ENCODE data around the gene ERC1. TPM values are rescaled to one million over a fixed set of nuclear protein-coding genes. Genes with fewer than 3 reads are reported as not detected.

The ERC1 gene
- polyA plus RNA-seq, 1 donor from 2014 or later, result 7.1 TPM

DNA sequence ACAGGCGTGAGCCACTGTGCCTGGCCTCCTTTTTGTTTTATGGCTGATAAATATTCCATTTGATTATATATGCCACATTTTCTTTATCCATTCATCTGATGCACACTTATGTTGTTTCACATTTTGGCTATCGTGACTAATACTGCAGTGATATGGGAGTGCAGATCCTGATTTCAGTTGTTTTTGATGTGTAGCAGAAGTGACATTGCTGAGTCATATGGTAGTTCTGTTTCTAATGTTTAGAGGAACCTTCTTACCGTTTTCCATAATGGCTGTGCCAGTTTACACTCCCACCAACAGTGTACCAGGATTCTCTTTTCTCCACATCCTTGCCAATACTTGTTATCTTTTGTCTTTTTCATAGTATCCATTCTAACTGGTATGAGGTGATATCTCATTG is 235.9 kb downstream of the ERC1 start:
- Histone ChIP-seq H3F3A (ENCODE audit: insufficient read depth, low read length, poor library complexity, severe bottlenecking) (no peaks in the 10 kb centered on the region), H3K9me2 (ENCODE audit: insufficient read depth, low read length) (no peaks in the 10 kb centered on the region), H2AFZ (ENCODE audit: low read depth, low read length) (no peak overlapping the region), H3K27me3 (ENCODE audit: insufficient read depth, low read depth, low read length) (no peaks in the 10 kb centered on the region), H4K20me1 (ENCODE audit: insufficient read depth) (no peaks in the 10 kb centered on the region), H3K9me3 (ENCODE audit: low read length) (no peaks in the 10 kb centered on the region), H3K4me3 (ENCODE audit: low read length) (no peak overlapping the region), H3K9ac (ENCODE audit: low read length) (no peak overlapping the region), H3K79me2 (replicated peaks; ENCODE audit: insufficient read depth, low read length) (no peaks in the 10 kb centered on the region), H3K4me2 (ENCODE audit: low read length) (no peak overlapping the region), H3K36me3 (ENCODE audit: insufficient read depth, low read length) (peaks cover 3% of the 10 kb centered on the region), H3K27ac (ENCODE audit: low read length) (no peak overlapping the region)
- TF ChIP-seq POLR2AphosphoS5 (IDR thresholded peaks at IDR 0.05) (no peak), TAF1 (IDR thresholded peaks at IDR 0.05; ENCODE audit: low read depth) (no peak), EZH2 (IDR thresholded peaks at IDR 0.05; ENCODE audit: borderline replicate concordance, insufficient read depth, low read length, poor library complexity, severe bottlenecking) (no peak), EP300 (conservative IDR thresholded peaks at IDR 0.05; ENCODE audit: poor library complexity, severe bottlenecking) (no peak), RAD21 (conservative IDR thresholded peaks at IDR 0.05) (no peak), SMC3 (conservative IDR thresholded peaks at IDR 0.05; ENCODE audit: poor library complexity) (no peak), MXI1 (conservative IDR thresholded peaks at IDR 0.05; ENCODE audit: poor library complexity, severe bottlenecking) (no peak)
- TF ChIP-seq, protein P1, sequence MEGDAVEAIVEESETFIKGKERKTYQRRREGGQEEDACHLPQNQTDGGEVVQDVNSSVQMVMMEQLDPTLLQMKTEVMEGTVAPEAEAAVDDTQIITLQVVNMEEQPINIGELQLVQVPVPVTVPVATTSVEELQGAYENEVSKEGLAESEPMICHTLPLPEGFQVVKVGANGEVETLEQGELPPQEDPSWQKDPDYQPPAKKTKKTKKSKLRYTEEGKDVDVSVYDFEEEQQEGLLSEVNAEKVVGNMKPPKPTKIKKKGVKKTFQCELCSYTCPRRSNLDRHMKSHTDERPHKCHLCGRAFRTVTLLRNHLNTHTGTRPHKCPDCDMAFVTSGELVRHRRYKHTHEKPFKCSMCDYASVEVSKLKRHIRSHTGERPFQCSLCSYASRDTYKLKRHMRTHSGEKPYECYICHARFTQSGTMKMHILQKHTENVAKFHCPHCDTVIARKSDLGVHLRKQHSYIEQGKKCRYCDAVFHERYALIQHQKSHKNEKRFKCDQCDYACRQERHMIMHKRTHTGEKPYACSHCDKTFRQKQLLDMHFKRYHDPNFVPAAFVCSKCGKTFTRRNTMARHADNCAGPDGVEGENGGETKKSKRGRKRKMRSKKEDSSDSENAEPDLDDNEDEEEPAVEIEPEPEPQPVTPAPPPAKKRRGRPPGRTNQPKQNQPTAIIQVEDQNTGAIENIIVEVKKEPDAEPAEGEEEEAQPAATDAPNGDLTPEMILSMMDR (IDR thresholded peaks at IDR 0.05; ENCODE audit: poor library complexity, severe bottlenecking), result no peak
- TF ChIP-seq, protein P2, sequence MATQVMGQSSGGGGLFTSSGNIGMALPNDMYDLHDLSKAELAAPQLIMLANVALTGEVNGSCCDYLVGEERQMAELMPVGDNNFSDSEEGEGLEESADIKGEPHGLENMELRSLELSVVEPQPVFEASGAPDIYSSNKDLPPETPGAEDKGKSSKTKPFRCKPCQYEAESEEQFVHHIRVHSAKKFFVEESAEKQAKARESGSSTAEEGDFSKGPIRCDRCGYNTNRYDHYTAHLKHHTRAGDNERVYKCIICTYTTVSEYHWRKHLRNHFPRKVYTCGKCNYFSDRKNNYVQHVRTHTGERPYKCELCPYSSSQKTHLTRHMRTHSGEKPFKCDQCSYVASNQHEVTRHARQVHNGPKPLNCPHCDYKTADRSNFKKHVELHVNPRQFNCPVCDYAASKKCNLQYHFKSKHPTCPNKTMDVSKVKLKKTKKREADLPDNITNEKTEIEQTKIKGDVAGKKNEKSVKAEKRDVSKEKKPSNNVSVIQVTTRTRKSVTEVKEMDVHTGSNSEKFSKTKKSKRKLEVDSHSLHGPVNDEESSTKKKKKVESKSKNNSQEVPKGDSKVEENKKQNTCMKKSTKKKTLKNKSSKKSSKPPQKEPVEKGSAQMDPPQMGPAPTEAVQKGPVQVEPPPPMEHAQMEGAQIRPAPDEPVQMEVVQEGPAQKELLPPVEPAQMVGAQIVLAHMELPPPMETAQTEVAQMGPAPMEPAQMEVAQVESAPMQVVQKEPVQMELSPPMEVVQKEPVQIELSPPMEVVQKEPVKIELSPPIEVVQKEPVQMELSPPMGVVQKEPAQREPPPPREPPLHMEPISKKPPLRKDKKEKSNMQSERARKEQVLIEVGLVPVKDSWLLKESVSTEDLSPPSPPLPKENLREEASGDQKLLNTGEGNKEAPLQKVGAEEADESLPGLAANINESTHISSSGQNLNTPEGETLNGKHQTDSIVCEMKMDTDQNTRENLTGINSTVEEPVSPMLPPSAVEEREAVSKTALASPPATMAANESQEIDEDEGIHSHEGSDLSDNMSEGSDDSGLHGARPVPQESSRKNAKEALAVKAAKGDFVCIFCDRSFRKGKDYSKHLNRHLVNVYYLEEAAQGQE (IDR thresholded peaks at IDR 0.05; ENCODE audit: borderline replicate concordance), result no peak

DNA sequence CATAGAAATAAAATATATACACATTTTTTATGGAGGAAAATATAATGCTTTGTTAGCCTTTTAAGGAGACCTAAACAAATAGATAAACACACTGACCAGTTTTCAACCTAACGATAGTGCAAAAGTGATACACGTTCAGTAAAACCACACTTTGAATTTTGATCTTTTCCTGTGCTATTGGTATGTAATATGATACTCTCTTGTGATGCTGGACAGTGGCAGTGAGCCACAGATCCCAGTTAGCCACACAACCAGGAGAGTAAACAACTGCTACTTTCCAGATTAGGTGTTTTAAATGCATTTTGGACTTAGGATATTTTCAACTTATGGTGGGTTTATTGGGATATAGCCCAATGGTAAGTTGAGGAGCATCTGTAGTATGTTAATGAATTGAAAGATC is 243.1 kb downstream of the ERC1 start:
- TF ChIP-seq, protein P2 (IDR thresholded peaks at IDR 0.05; ENCODE audit: borderline replicate concordance), result no peak
- TF ChIP-seq TAF1 (IDR thresholded peaks at IDR 0.05; ENCODE audit: low read depth) (no peak), EZH2 (IDR thresholded peaks at IDR 0.05; ENCODE audit: borderline replicate concordance, insufficient read depth, low read length, poor library complexity, severe bottlenecking) (no peak), MXI1 (conservative IDR thresholded peaks at IDR 0.05; ENCODE audit: poor library complexity, severe bottlenecking) (no peak), POLR2AphosphoS5 (IDR thresholded peaks at IDR 0.05) (no peak), EP300 (conservative IDR thresholded peaks at IDR 0.05; ENCODE audit: poor library complexity, severe bottlenecking) (no peak), SMC3 (conservative IDR thresholded peaks at IDR 0.05; ENCODE audit: poor library complexity) (no peak), RAD21 (conservative IDR thresholded peaks at IDR 0.05) (no peak)
- TF ChIP-seq, protein P1 (IDR thresholded peaks at IDR 0.05; ENCODE audit: poor library complexity, severe bottlenecking), result no peak
- H3K27me3 ChIP-seq (ENCODE audit: insufficient read depth, low read depth, low read length), result no peaks in the 10 kb centered on the region
- no peak overlapping the region for H2AFZ ChIP-seq (ENCODE audit: low read depth, low read length)
- H3K4me2 ChIP-seq (ENCODE audit: low read length), result no peak overlapping the region
- no peak overlapping the region for H3K27ac ChIP-seq (ENCODE audit: low read length)
- no peaks in the 10 kb centered on the region for H3K9me2 ChIP-seq (ENCODE audit: insufficient read depth, low read length)
- peaks cover 3% of the 10 kb centered on the region for H3K36me3 ChIP-seq (ENCODE audit: insufficient read depth, low read length)
- no peak overlapping the region for H3K4me3 ChIP-seq (ENCODE audit: low read length)
- H3K9ac ChIP-seq (ENCODE audit: low read length), result no peak overlapping the region
- H3K9me3 ChIP-seq (ENCODE audit: low read length), result no peaks in the 10 kb centered on the region
- H3K79me2 ChIP-seq (replicated peaks; ENCODE audit: insufficient read depth, low read length), result no peaks in the 10 kb centered on the region
- no peaks in the 10 kb centered on the region for H3F3A ChIP-seq (ENCODE audit: insufficient read depth, low read length, poor library complexity, severe bottlenecking)
- no peaks in the 10 kb centered on the region for H4K20me1 ChIP-seq (ENCODE audit: insufficient read depth)

All from neural cell (in vitro differentiated cells).